ENCODE measurements around the gene SUSD3. TPM values are rescaled to one million over a fixed set of nuclear protein-coding genes. Genes with fewer than 3 reads are reported as not detected.
A peak's percentile ranks its signal among the peaks of the same experiment; 100 is the strongest.

Gene SUSD3
- total RNA-seq, 4 donors from 2014 or later, result 2.8 to 6.4 (median 5.1) TPM

DNA sequence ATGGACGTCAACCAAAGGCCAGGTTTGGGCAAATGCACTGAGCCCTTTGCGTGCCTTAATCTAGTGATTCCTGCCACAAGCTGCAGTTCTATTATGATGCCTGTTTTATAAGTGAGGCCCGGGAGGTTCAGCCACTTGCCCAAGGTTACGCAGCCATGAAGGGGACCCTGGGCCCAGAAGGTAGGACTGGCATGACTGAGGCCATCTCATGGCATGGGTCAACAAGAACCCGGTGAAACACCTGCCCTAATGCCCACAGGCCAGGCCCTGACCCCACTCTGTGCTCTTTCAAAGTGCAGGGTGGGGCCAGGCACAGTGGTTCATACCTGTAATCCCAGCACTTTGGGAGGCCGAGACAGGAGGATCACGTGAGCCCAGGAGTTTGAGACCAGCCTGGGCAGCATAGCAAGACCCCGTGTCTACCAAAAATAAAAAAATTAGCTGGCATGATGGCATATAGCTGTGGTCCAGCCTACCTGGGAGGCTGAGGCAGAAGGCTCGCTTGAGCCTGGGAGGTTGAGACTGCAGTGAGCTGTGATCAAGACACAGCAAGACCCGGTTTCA, 66.9 kb downstream of the SUSD3 start:
- Histone ChIP-seq H3K36me3 (peaks cover 41% of the 10 kb centered on the region), H3K4me3 (no peak overlapping the region), H3K27me3 (no peaks in the 10 kb centered on the region), H3K9me3 (no peaks in the 10 kb centered on the region), H3K27ac (no peak overlapping the region), H3K4me1 (peaks cover 51% of the 10 kb centered on the region)
- 91% methylated on average over 8 of the region's 10 CpGs for WGBS
- DNase-seq (ENCODE audit: low spot score in 2 of 2), result peak; percentile 45 to 57
- TF ChIP-seq POLR2AphosphoS5 (IDR thresholded peaks at IDR 0.05) (no peak), CTCF (IDR thresholded peaks at IDR 0.05) (no peak), POLR2A (IDR thresholded peaks at IDR 0.05) (no peak), EP300 (IDR thresholded peaks at IDR 0.05) (no peak)

DNA sequence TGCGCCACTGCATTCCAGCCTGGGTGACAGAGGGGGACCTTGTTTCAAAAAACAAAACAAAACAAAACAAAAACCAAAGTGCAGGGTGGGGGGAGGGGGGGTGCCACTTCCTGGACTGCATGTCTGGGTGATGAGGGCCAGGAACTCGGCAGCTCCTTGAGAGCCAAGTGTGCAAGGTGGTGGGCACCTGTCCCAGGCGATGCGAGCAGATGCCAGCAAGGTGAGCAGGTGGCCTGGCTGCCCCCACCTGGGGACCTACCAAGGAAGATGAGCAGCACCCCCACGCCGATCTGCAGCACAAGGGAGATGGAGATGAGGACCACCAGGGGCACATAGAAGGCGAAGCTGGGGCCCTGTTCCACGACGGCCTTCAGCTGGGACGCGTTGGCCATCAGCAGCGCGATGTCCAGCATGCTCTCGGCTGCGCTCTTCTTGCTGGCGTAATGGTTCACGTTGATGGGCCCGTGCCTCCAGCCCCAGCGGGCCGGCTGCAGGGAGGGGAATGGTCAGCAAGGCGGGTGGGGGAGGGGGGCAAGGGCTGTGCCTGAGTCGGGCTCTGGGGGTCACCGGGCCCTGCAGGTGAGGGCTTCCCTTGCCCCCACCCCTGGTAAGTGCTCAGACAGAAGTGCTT, 67.8 kb downstream of the SUSD3 start:
- WGBS, result 50% methylated on average over 11 of the region's 23 CpGs
- Histone ChIP-seq H3K4me1 (peaks cover 56% of the 10 kb centered on the region), H3K27me3 (no peaks in the 10 kb centered on the region), H3K9me3 (no peaks in the 10 kb centered on the region), H3K4me3 (no peak overlapping the region), H3K27ac (peak overlapping the region; percentile 71), H3K36me3 (peaks cover 41% of the 10 kb centered on the region)
- peak; percentile 62 to 78 for DNase-seq (ENCODE audit: low spot score in 2 of 2)
- no peak for TF ChIP-seq POLR2AphosphoS5 (IDR thresholded peaks at IDR 0.05)
- no peak for TF ChIP-seq EP300 (IDR thresholded peaks at IDR 0.05)
- TF ChIP-seq CTCF (IDR thresholded peaks at IDR 0.05), result no peak
- TF ChIP-seq POLR2A (IDR thresholded peaks at IDR 0.05), result no peak

DNA sequence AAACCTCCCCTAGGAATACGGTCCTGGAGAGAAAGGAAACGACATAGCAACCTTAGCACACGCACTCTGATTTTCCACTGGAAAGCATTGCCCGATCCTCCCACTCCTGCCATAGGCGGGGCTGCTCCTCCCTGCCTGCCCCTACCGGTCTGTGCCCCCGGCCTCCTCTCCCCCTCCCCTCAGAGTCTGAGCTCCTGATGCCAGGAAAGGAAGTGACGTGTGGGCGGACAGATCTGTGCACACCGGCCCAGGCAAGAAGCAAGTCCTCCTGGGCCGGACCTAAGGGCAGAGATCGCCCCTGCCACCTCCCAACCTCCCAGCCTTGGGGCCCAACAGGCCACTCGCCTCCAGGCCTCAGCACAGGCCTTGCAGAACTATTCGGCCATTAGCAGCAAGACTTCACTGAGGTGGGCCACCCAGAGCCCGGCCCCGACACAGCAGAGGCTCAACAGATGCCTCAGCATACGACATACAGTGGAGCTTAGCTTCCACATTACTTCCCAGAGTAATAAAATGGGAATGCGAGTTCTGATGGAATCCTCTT, 68.4 kb downstream of the SUSD3 start:
- Histone ChIP-seq H3K9me3 (no peaks in the 10 kb centered on the region), H3K36me3 (peaks cover 37% of the 10 kb centered on the region), H3K4me1 (peaks cover 63% of the 10 kb centered on the region), H3K27me3 (no peaks in the 10 kb centered on the region), H3K27ac (peak overlapping the region; percentile 71), H3K4me3 (no peak overlapping the region)
- TF ChIP-seq CTCF (IDR thresholded peaks at IDR 0.05) (no peak), EP300 (IDR thresholded peaks at IDR 0.05) (no peak), POLR2A (IDR thresholded peaks at IDR 0.05) (no peak), POLR2AphosphoS5 (IDR thresholded peaks at IDR 0.05) (no peak)
- peak; percentile 76 to 77 for DNase-seq (ENCODE audit: low spot score in 2 of 2)
- WGBS, result 30% methylated on average over 14 of the region's 18 CpGs

DNA sequence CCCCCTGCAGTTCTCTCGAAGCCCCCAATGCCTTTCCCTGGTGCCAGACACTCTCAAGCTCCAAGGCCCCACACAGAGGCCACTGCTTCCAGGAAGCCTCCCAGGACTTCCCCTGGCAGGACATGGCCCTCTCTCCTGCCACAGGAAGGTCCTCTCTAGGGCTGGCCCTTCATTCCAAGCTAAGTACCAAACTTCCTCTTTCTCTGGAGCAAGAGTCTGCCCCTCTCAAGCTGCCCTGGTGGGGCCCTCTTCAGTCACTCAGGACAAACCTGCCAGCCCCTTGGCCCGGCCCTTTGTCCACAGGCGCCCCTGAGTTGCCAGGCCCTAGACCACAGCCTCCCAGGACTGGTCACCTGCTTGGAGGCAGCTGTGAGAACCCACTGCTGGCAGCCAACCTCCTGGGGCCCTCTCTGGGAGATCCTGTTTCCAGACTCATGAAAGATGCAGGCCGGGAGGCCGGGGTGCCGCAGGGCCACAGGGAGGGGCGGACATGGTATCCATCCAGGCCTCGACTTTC, 69.0 kb downstream of the SUSD3 start:
- no peak for TF ChIP-seq POLR2AphosphoS5 (IDR thresholded peaks at IDR 0.05)
- no peak for TF ChIP-seq EP300 (IDR thresholded peaks at IDR 0.05)
- TF ChIP-seq CTCF (IDR thresholded peaks at IDR 0.05), result no peak
- TF ChIP-seq POLR2A (IDR thresholded peaks at IDR 0.05), result no peak
- peak; percentile 62 to 74 for DNase-seq (ENCODE audit: low spot score in 2 of 2)
- H3K27ac ChIP-seq, result peak overlapping the region; percentile 71
- WGBS, result 60% methylated on average over 1 of the region's 8 CpGs
- H3K9me3 ChIP-seq, result no peaks in the 10 kb centered on the region
- H3K4me3 ChIP-seq, result no peak overlapping the region
- no peaks in the 10 kb centered on the region for H3K27me3 ChIP-seq
- H3K4me1 ChIP-seq, result peaks cover 68% of the 10 kb centered on the region
- H3K36me3 ChIP-seq, result peaks cover 33% of the 10 kb centered on the region

GRCh38 chr9:93128011-93128714, 69.7 kb downstream of the SUSD3 start:
- peak overlapping the region; percentile 71 for H3K27ac ChIP-seq
- no peak overlapping the region for H3K4me3 ChIP-seq
- H3K9me3 ChIP-seq, result no peaks in the 10 kb centered on the region
- H3K36me3 ChIP-seq, result peaks cover 27% of the 10 kb centered on the region
- no peak for TF ChIP-seq POLR2A (IDR thresholded peaks at IDR 0.05)
- no peak for TF ChIP-seq EP300 (IDR thresholded peaks at IDR 0.05)
- TF ChIP-seq POLR2AphosphoS5 (IDR thresholded peaks at IDR 0.05), result no peak
- no peak for TF ChIP-seq CTCF (IDR thresholded peaks at IDR 0.05)
- H3K27me3 ChIP-seq, result no peaks in the 10 kb centered on the region
- WGBS, result 76% methylated on average over 3 of the region's 14 CpGs
- H3K4me1 ChIP-seq, result peaks cover 75% of the 10 kb centered on the region
- peak in 1 of 2 donors; percentile 50 for DNase-seq (ENCODE audit: low spot score in 2 of 2)
